NB4 (cell line): ENCODE results near the gene SEPTIN11.

ENCODE experiments used
- POLR2A ChIP-seq: IDR thresholded peaks from 2 replicates; pipeline ENCODE4 v1.6.1; 2011; ENCODE audit warnings: mild to moderate bottlenecking; ENCODE audit not compliant: insufficient read length; ENCODE audit errors: extremely low read depth
- TF ChIP-seq, protein P1 (sequence below): IDR thresholded peaks from one replicate; pipeline ENCODE4 v1.5.1; 2012; ENCODE audit warnings: low read depth, low read length
- TF ChIP-seq, protein P2 (sequence below): IDR thresholded peaks from 2 replicates; pipeline ENCODE4 v1.6.1; 2011; ENCODE audit warnings: low read depth, low read length

DNA sequence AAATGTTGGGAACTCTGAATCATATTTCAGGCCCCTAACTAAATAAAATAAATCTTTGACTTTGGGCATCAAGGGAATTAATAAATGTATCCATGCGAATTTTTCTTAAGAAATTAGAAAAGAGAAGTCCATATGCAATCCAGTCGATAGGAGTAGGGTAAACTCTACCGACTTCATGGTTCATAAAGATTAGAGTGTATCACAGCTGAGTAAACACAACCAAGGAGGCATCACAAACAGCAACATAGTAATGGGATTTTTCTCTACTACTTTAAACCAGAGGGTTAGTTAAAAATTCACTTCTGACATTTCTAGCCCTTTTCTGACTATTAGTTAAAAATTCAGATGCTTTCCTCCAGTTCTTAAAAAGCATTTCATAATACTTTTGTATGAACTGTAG lies 19.9 kb downstream of the SEPTIN11 start:
- no peak for TF ChIP-seq POLR2A
- TF ChIP-seq, protein P1, sequence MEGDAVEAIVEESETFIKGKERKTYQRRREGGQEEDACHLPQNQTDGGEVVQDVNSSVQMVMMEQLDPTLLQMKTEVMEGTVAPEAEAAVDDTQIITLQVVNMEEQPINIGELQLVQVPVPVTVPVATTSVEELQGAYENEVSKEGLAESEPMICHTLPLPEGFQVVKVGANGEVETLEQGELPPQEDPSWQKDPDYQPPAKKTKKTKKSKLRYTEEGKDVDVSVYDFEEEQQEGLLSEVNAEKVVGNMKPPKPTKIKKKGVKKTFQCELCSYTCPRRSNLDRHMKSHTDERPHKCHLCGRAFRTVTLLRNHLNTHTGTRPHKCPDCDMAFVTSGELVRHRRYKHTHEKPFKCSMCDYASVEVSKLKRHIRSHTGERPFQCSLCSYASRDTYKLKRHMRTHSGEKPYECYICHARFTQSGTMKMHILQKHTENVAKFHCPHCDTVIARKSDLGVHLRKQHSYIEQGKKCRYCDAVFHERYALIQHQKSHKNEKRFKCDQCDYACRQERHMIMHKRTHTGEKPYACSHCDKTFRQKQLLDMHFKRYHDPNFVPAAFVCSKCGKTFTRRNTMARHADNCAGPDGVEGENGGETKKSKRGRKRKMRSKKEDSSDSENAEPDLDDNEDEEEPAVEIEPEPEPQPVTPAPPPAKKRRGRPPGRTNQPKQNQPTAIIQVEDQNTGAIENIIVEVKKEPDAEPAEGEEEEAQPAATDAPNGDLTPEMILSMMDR: no peak
- TF ChIP-seq, protein P2, sequence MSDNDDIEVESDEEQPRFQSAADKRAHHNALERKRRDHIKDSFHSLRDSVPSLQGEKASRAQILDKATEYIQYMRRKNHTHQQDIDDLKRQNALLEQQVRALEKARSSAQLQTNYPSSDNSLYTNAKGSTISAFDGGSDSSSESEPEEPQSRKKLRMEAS: no peak
